Neural progenitor cell (in vitro differentiated cells): ENCODE results near the gene BCAP31. TPM values are rescaled to one million over a fixed set of nuclear protein-coding genes. Genes with fewer than 3 reads are reported as not detected.
"Not testable (repeated sequence)": the region's sequence is repeated elsewhere in the genome, so short reads cannot be mapped to it uniquely, and the experiment has no call there.

Experiments used
- DNase-seq: peaks from one replicate; pipeline ENCODE4 v3.0.0-alpha.2; 2016; ENCODE audit warnings: low spot score
- H2AFZ ChIP-seq: fragments of 200-600 bp; sonication (generic); replicated peaks from 2 replicates; pipeline ENCODE4 v1.6.1; 2016; ENCODE audit warnings: antibody characterized with exemption
- H3F3A ChIP-seq: fragments of 200-600 bp; sonication (generic); 2 replicates; pipeline ENCODE4 v1.6.1; 2016; ENCODE audit warnings: antibody characterized with exemption, low read depth
- H3K27ac ChIP-seq: fragments of 200-600 bp; sonication (generic); 2 replicates; pipeline ENCODE4 v1.5.1; 2016; ENCODE audit warnings: mild to moderate bottlenecking
- H3K27me3 ChIP-seq: fragments of 200-600 bp; sonication (generic); 2 replicates; pipeline ENCODE4 v1.6.1; 2016; ENCODE audit warnings: mild to moderate bottlenecking, moderate library complexity
- H3K36me3 ChIP-seq: fragments of 200-600 bp; sonication (generic); 2 replicates; pipeline ENCODE4 v1.5.1; 2016
- H3K4me1 ChIP-seq: fragments of 200-600 bp; sonication (generic); 2 replicates; pipeline ENCODE4 v1.6.1; 2016; ENCODE audit warnings: mixed run types
- H3K4me2 ChIP-seq: fragments of 200-600 bp; sonication (generic); 2 replicates; pipeline ENCODE4 v1.6.1; 2016
- H3K4me3 ChIP-seq: fragments of 200-600 bp; sonication (generic); 2 replicates; pipeline ENCODE4 v1.5.1; 2016
- H3K79me2 ChIP-seq: fragments of 200-600 bp; sonication (generic); 2 replicates; pipeline ENCODE4 v1.6.1; 2016; ENCODE audit warnings: low read depth
- H3K9ac ChIP-seq: fragments of 200-600 bp; sonication (generic); 2 replicates; pipeline ENCODE4 v1.6.1; 2016
- H3K9me3 ChIP-seq: fragments of 200-600 bp; sonication (generic); 2 replicates; pipeline ENCODE4 v1.5.1; 2016; ENCODE audit warnings: low read depth
- H4K20me1 ChIP-seq: fragments of 200-600 bp; sonication (generic); 2 replicates; pipeline ENCODE4 v1.6.1; 2016; ENCODE audit warnings: low read depth
- H3K27ac Mint-ChIP-seq: 3 replicates; pipeline ENCODE4 v1.8.0; 2021; ENCODE audit warnings: mixed read lengths
- H3K27me3 Mint-ChIP-seq: 2 replicates; pipeline ENCODE4 v1.8.0; 2022; ENCODE audit warnings: low read depth, mild to moderate bottlenecking, inconsistent platforms, moderate library complexity, mixed read lengths; ENCODE audit not compliant: insufficient read depth
- H3K36me3 Mint-ChIP-seq: 3 replicates; pipeline ENCODE4 v1.8.0; 2021; ENCODE audit warnings: mixed read lengths
- H3K4me1 Mint-ChIP-seq: 3 replicates; pipeline ENCODE4 v1.8.0; 2021; ENCODE audit warnings: mixed read lengths
- H3K4me3 Mint-ChIP-seq: 3 replicates; pipeline ENCODE4 v1.8.0; 2021; ENCODE audit warnings: mild to moderate bottlenecking, moderate library complexity, mixed read lengths
- H3K9me3 Mint-ChIP-seq: 3 replicates; pipeline ENCODE4 v1.8.0; 2020; ENCODE audit warnings: mixed read lengths
- EZH2 ChIP-seq: fragments of 200-600 bp; sonication (generic); IDR thresholded peaks from 2 replicates; pipeline ENCODE4 v1.6.1; 2017; ENCODE audit warnings: antibody characterized with exemption, mild to moderate bottlenecking, moderate library complexity
- EZH2phosphoT487 ChIP-seq: fragments of 200-600 bp; sonication (generic); IDR thresholded peaks from 2 replicates; pipeline ENCODE4 v1.6.1; 2017; ENCODE audit warnings: antibody characterized with exemption
- total RNA-seq: library from RNA; depleted of rRNA; stranded (reverse); fragments of >200 nt; gene quantifications from 2 replicates; pipeline ENCODE4 v1.2.3, GENCODE V29; 2015; ENCODE audit warnings: low replicate concordance
- TF ChIP-seq, protein P1 (sequence below): fragments of 200-600 bp; sonication (generic); IDR thresholded peaks from 2 replicates; pipeline ENCODE4 v1.5.1; 2017; ENCODE audit warnings: antibody characterized with exemption, mild to moderate bottlenecking

The BCAP31 gene
- total RNA-seq, 1 donor from 2014 or later = 52.5 TPM

DNA sequence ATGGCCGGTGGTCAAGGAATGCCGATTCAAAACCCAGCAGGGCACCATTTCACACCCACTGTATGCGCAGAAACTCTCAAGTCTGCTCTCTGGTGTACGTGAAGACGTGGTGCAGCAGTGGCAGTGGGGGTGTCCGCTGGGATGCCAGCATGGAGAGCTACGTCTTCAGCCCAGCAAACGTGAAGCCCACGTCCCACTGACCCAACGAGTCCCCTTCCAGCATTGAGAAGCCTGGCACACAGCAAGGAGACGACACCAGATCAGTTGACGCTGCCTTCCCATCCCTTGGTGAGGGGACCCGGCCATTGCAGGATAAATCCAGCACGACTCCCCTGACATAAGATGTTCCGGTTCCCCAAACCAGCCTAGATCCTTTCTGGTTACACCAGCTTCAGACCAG, 37.7 kb upstream of the BCAP31 start:
- no peaks in the 10 kb centered on the region for H3K27me3 Mint-ChIP-seq

DNA sequence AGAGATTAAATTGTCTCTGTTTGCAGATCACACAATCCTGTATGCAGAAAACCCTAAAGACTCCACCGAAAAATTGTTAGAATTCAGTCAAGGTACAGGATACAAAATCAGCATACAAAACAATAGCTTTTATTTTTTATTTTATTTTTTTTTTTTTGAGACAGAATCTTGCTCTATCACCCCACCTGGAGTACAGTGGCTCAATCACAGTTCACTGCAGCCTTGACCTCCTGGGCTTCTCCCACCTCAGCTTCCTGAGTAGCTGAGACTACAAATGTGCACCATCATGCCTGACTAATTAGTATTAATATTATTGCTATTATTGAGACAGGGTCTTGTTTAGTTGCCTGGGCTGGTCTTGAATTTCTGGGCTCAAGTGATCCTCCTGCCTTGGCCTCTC, 30.9 kb upstream of the BCAP31 start:
- Histone ChIP-seq H3K4me1 (no peaks in the 10 kb centered on the region), H3F3A (no peaks in the 10 kb centered on the region), H4K20me1 (no peaks in the 10 kb centered on the region), H3K36me3 (no peaks in the 10 kb centered on the region), H3K9me3 (no peaks in the 10 kb centered on the region), H3K4me2 (no peak overlapping the region), H3K4me3 (no peak overlapping the region), H2AFZ (no peak overlapping the region), H3K27ac (no peak overlapping the region), H3K27me3 (no peaks in the 10 kb centered on the region), H3K9ac (no peak overlapping the region), H3K79me2 (no peaks in the 10 kb centered on the region)
- Mint-ChIP-seq H3K27me3 (peaks cover 5% of the 10 kb centered on the region), H3K27ac (no peak overlapping the region), H3K4me3 (no peak overlapping the region), H3K9me3 (peaks cover 32% of the 10 kb centered on the region), H3K4me1 (no peaks in the 10 kb centered on the region), H3K36me3 (no peaks in the 10 kb centered on the region)
- DNase-seq = no peak
- TF ChIP-seq EZH2 (no peak), EZH2phosphoT487 (no peak)
- TF ChIP-seq, protein P1, sequence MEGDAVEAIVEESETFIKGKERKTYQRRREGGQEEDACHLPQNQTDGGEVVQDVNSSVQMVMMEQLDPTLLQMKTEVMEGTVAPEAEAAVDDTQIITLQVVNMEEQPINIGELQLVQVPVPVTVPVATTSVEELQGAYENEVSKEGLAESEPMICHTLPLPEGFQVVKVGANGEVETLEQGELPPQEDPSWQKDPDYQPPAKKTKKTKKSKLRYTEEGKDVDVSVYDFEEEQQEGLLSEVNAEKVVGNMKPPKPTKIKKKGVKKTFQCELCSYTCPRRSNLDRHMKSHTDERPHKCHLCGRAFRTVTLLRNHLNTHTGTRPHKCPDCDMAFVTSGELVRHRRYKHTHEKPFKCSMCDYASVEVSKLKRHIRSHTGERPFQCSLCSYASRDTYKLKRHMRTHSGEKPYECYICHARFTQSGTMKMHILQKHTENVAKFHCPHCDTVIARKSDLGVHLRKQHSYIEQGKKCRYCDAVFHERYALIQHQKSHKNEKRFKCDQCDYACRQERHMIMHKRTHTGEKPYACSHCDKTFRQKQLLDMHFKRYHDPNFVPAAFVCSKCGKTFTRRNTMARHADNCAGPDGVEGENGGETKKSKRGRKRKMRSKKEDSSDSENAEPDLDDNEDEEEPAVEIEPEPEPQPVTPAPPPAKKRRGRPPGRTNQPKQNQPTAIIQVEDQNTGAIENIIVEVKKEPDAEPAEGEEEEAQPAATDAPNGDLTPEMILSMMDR = no peak

More for the DNA sequence above, 37.7 kb upstream of the BCAP31 start:
- Histone ChIP-seq H3K27ac (no peak overlapping the region), H3K4me2 (no peak overlapping the region), H4K20me1 (no peaks in the 10 kb centered on the region), H3K79me2 (no peaks in the 10 kb centered on the region), H3K9me3 (no peaks in the 10 kb centered on the region), H3K36me3 (no peaks in the 10 kb centered on the region), H3K27me3 (no peaks in the 10 kb centered on the region), H3K4me3 (no peak overlapping the region), H3K9ac (no peak overlapping the region), H3F3A (no peaks in the 10 kb centered on the region), H2AFZ (no peak overlapping the region), H3K4me1 (no peaks in the 10 kb centered on the region)
- DNase-seq = no peak
- Mint-ChIP-seq H3K27ac (no peak overlapping the region), H3K4me1 (peaks cover 12% of the 10 kb centered on the region), H3K9me3 (peaks cover 29% of the 10 kb centered on the region), H3K4me3 (peak overlapping the region; percentile 48), H3K36me3 (no peaks in the 10 kb centered on the region)
- TF ChIP-seq, protein P1 = no peak
- TF ChIP-seq EZH2phosphoT487 (no peak), EZH2 (no peak)

DNA sequence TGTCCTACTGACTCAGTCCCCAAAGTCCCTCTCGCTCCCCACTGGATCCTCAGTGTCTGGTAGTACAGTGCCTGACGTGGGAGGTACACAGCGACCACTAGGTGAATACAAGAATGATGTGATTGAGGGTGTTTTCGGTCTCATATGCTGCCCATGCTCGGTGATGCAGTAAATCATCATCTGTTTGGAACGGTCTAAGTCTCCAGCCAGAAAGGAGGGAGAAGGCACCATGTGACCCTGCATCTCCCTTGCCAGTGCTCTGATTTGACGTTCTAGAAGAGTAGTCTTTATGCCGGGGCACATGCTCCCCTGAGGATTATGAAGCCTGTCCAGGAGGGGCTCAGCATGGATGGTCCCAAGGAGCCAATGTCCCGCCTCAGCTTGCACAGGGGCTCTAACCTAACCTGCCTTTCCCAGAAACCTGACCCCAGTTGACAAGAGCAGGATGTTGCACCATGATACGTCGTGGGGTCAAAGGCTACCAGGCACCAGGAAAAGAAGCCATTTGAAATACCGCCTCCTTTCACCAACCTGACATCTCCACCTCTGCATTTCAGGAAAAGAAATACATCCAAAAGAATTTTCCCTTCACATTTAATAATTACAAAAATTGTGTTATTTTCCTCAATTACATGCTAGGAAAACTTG, 26.1 kb upstream of the BCAP31 start:
- Mint-ChIP-seq H3K27me3 (peaks cover 3% of the 10 kb centered on the region), H3K4me3 (no peak overlapping the region), H3K27ac (no peak overlapping the region), H3K36me3 (no peaks in the 10 kb centered on the region), H3K9me3 (peaks cover 30% of the 10 kb centered on the region), H3K4me1 (no peaks in the 10 kb centered on the region)
- no peaks in the 10 kb centered on the region for H3K79me2 ChIP-seq
- no peak overlapping the region for H3K4me3 ChIP-seq
- no peak for DNase-seq
- no peaks in the 10 kb centered on the region for H3K9me3 ChIP-seq
- H3K36me3 ChIP-seq = no peaks in the 10 kb centered on the region
- H4K20me1 ChIP-seq = no peaks in the 10 kb centered on the region
- H3K9ac ChIP-seq = no peak overlapping the region
- no peaks in the 10 kb centered on the region for H3F3A ChIP-seq
- H3K4me2 ChIP-seq = no peak overlapping the region
- TF ChIP-seq, protein P1 = no peak
- no peak for TF ChIP-seq EZH2phosphoT487
- no peak for TF ChIP-seq EZH2
- no peak overlapping the region for H2AFZ ChIP-seq
- no peak overlapping the region for H3K27ac ChIP-seq
- H3K4me1 ChIP-seq = no peaks in the 10 kb centered on the region
- no peaks in the 10 kb centered on the region for H3K27me3 ChIP-seq

DNA sequence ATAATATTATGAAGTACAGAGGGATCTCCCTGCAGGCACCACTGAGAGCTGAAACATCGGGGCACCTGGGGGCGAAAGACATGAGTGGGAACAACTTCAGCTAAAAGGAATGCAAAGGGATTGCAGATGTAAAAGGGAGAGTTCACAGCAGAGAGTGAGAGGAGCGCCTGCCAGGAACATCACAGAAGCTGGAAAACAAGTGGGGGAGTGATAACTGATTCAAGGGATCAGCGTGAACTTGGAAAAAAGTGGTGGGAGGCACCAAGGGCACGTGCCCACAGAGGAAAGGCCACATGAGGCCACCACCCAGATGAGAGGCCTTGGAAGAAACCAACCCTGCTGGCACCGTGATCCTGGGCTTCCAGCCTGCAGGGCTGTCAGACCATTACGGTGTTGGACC, 24.8 kb upstream of the BCAP31 start:
- H3K79me2 ChIP-seq, H2AFZ ChIP-seq, H3K9me3 ChIP-seq, H3K27ac Mint-ChIP-seq, H3F3A ChIP-seq, H3K4me3 Mint-ChIP-seq, H3K36me3 Mint-ChIP-seq, H4K20me1 ChIP-seq, H3K36me3 ChIP-seq, H3K27ac ChIP-seq, H3K9ac ChIP-seq, DNase-seq, H3K4me2 ChIP-seq, H3K27me3 Mint-ChIP-seq, H3K27me3 ChIP-seq, H3K4me1 Mint-ChIP-seq, H3K4me3 ChIP-seq, H3K4me1 ChIP-seq: not testable (repeated sequence)
- peaks cover 28% of the 10 kb centered on the region for H3K9me3 Mint-ChIP-seq

DNA sequence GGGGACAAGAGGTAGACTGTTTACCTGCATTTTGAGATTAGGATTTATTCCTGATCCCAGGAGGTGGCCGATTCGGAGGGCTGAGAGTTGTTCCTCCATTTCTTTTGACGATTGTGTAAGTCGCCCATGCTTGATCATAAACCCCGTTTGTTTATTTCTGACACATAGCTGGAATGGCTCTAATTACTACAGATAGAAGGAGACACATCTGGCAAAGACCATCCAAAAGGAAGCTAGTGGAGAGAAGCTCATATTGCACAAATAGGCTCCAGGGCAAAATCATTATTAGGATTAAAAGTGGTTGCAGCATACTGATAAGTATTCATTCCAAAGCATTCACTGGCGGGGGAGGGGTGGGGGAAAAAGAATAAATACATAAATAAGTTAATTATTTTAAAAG, 22.8 kb upstream of the BCAP31 start:
- H3K27ac ChIP-seq, H3K4me3 Mint-ChIP-seq, H3K36me3 Mint-ChIP-seq, H3K79me2 ChIP-seq, H3K4me1 Mint-ChIP-seq, H3K27me3 Mint-ChIP-seq, H3K36me3 ChIP-seq, H3K27me3 ChIP-seq, H4K20me1 ChIP-seq, H3K27ac Mint-ChIP-seq, H3F3A ChIP-seq, H3K4me3 ChIP-seq, H3K4me1 ChIP-seq, H3K4me2 ChIP-seq, DNase-seq, H2AFZ ChIP-seq, H3K9ac ChIP-seq, H3K9me3 ChIP-seq: not testable (repeated sequence)
- H3K9me3 Mint-ChIP-seq = peaks cover 21% of the 10 kb centered on the region
